K562 (cell line): ENCODE results near the gene SCGB1D4. TPM values are rescaled to one million over a fixed set of nuclear protein-coding genes. Genes with fewer than 3 reads are reported as not detected.
A peak's percentile ranks its signal among the peaks of the same experiment; 100 is the strongest.

Experiments used
- FOXK2 ChIP-seq, 2 experiments: fragments of 450-650 bp; IDR thresholded peaks in 1 of 2; conservative IDR thresholded peaks in 1 of 2; 2 replicates each; pipeline ENCODE4 v1.6.1; 2016; ENCODE audit warnings: low read depth in 2 of 2, mild to moderate bottlenecking in 1 of 2
- GATA2 ChIP-seq: sonication (generic); formaldehyde crosslinking; IDR thresholded peaks from 2 replicates; pipeline ENCODE4 v1.4.0; 2020; ENCODE audit warnings: mild to moderate bottlenecking, missing genetic modification reagents
- HNRNPLL ChIP-seq: fragments of 200-400 bp; formaldehyde crosslinking; IDR thresholded peaks from 2 replicates; pipeline ENCODE4 v1.6.1; 2017; ENCODE audit warnings: low read length, low read depth, mild to moderate bottlenecking; ENCODE audit not compliant: poor library complexity, severe bottlenecking
- NR3C1 ChIP-seq: sonication (generic); formaldehyde crosslinking; IDR thresholded peaks from 2 replicates; pipeline ENCODE4 v1.8.1; 2022; ENCODE audit warnings: missing genetic modification reagents
- PHF8 ChIP-seq: fragments of 200-600 bp; sonication (generic); IDR thresholded peaks from 2 replicates; pipeline ENCODE4 v1.6.1; 2012; ENCODE audit warnings: mixed run types, mild to moderate bottlenecking, inconsistent platforms, low read length, moderate library complexity, borderline replicate concordance
- PPARD ChIP-seq: fragments of 250-450 bp; sonication (Bioruptor Pico); IDR thresholded peaks from 2 replicates; pipeline ENCODE4 v1.8.0; 2022; ENCODE audit warnings: inconsistent platforms, mild to moderate bottlenecking, moderate library complexity
- PRMT5 ChIP-seq: sonication (generic); formaldehyde crosslinking; IDR thresholded peaks from 2 replicates; pipeline ENCODE4 v1.5.0; 2020; ENCODE audit warnings: missing genetic modification reagents
- PRPF4 ChIP-seq: fragments of 200-400 bp; formaldehyde crosslinking; IDR thresholded peaks from one replicate; pipeline ENCODE4 v1.6.1; 2017; ENCODE audit warnings: low read length, low read depth, mild to moderate bottlenecking; ENCODE audit not compliant: insufficient read depth, poor library complexity, severe bottlenecking
- RAD51 ChIP-seq: fragments of 450-650 bp; IDR thresholded peaks from 2 replicates; pipeline ENCODE4 v1.7.1; 2016; ENCODE audit warnings: low read depth, mild to moderate bottlenecking, borderline replicate concordance
- RBM22 ChIP-seq: fragments of 200-400 bp; formaldehyde crosslinking; IDR thresholded peaks from 2 replicates; pipeline ENCODE4 v1.6.1; 2018; ENCODE audit warnings: low read length, low read depth; ENCODE audit not compliant: poor library complexity, severe bottlenecking
- RBM34 ChIP-seq: fragments of 200-400 bp; formaldehyde crosslinking; IDR thresholded peaks from 2 replicates; pipeline ENCODE4 v1.6.1; 2018; ENCODE audit warnings: low read length, borderline replicate concordance; ENCODE audit not compliant: insufficient read depth
- SMAD2 ChIP-seq: fragments of 150-350 bp; IDR thresholded peaks from 2 replicates; pipeline ENCODE4 v1.6.1; 2014; ENCODE audit warnings: low read depth, mild to moderate bottlenecking, low read length
- SMARCA4 ChIP-seq: fragments of 450-650 bp; IDR thresholded peaks from 2 replicates; pipeline ENCODE4 v1.6.1; 2016
- SP2 ChIP-seq: IDR thresholded peaks from 2 replicates; pipeline ENCODE4 v1.6.1; 2011; ENCODE audit warnings: mild to moderate bottlenecking, low read depth, low read length, moderate library complexity; ENCODE audit not compliant: poor library complexity, severe bottlenecking; ENCODE audit errors: extremely low read depth
- WHSC1 ChIP-seq: IDR thresholded peaks from one replicate; pipeline ENCODE4 v1.6.1; 2012; ENCODE audit warnings: low read length, control low read depth, inconsistent platforms
- YBX1 ChIP-seq: fragments of 450-650 bp; IDR thresholded peaks from 2 replicates; pipeline ENCODE4 v1.7.1; 2016; ENCODE audit warnings: mild to moderate bottlenecking
- ZFP36 ChIP-seq: fragments of 150-350 bp; IDR thresholded peaks from 2 replicates; pipeline ENCODE4 v1.6.1; 2018; ENCODE audit warnings: low read length, low read depth; ENCODE audit not compliant: partially characterized antibody
- ZNF311 ChIP-seq: fragments of 250-450 bp; sonication (Bioruptor Pico); IDR thresholded peaks from 2 replicates; pipeline ENCODE4 v1.4.0; 2020; ENCODE audit warnings: mild to moderate bottlenecking, moderate library complexity
- ZNF586 ChIP-seq: fragments of 450-650 bp; formaldehyde crosslinking; conservative IDR thresholded peaks from 2 replicates; pipeline ENCODE4 v1.4.0; 2020; ENCODE audit warnings: mild to moderate bottlenecking, moderate library complexity
- ZNF696 ChIP-seq: fragments of 250-450 bp; sonication (Bioruptor Pico); conservative IDR thresholded peaks from 2 replicates; pipeline ENCODE4 v1.4.0; 2020; ENCODE audit warnings: mild to moderate bottlenecking, moderate library complexity
- ZNF699 ChIP-seq: fragments of 250-450 bp; sonication (Bioruptor Pico); IDR thresholded peaks from 2 replicates; pipeline ENCODE4 v1.8.0; 2021; ENCODE audit warnings: mild to moderate bottlenecking, moderate library complexity; ENCODE audit not compliant: insufficient replicate concordance
- ZNF76 ChIP-seq: fragments of 250-450 bp; sonication (Bioruptor Pico); IDR thresholded peaks from 2 replicates; pipeline ENCODE4 v1.4.0; 2020; ENCODE audit warnings: mild to moderate bottlenecking, moderate library complexity, borderline replicate concordance
- polyA plus RNA-seq, 8 experiments: library from polyadenylated mRNA; depleted of rRNA in 4 of 8; stranded (reverse) in 5 of 8; unstranded in 3 of 8; fragments of >200 nt; fragmentation: Nextera tagmentation in 2 of 8; fragmentation: Illumina TruSeq in 1 of 8; extraction: Ambion mirVana in 2 of 8; extraction: Trizol in 1 of 8; gene quantifications; 2 replicates each; pipeline versions ENCODE4 v1.2.1 to v1.2.3, GENCODE V29; 2011 to 2014; ENCODE audit warnings: inconsistent platforms in 1 of 8, missing spikeins in 1 of 8
- total RNA-seq, 7 experiments: library from RNA; depleted of rRNA in 6 of 7; stranded (reverse); fragments of >200 nt in 6 of 7; fragmentation: Illumina TruSeq in 2 of 7; extraction: Trizol in 2 of 7; gene quantifications; 2 replicates each; pipeline versions ENCODE4 v1.2.1 to v1.2.3, GENCODE V29; 2011 to 2021; ENCODE audit warnings: low replicate concordance in 1 of 7
- TF ChIP-seq, protein P1 (sequence below): IDR thresholded peaks from 2 replicates; pipeline ENCODE4 v1.6.1; 2016; ENCODE audit warnings: missing genetic modification characterization, missing compliant biosample characterization
- TF ChIP-seq, protein P2 (sequence below): fragments of 450-650 bp; IDR thresholded peaks from 2 replicates; pipeline ENCODE4 v1.6.1; 2016; ENCODE audit warnings: low read depth, mild to moderate bottlenecking, moderate library complexity
- TF ChIP-seq, protein P3 (sequence below), 2 experiments: fragments of 250-450 bp in 1 of 2; fragments of 450-650 bp in 1 of 2; sonication (Bioruptor Pico) in 1 of 2; IDR thresholded peaks; 2 replicates each; pipeline versions ENCODE4 v1.6.1 to v1.8.0; 2016 to 2021; ENCODE audit warnings: mild to moderate bottlenecking in 2 of 2, moderate library complexity in 2 of 2, missing compliant biosample characterization in 1 of 2, missing genetic modification characterization in 1 of 2
- TF ChIP-seq, protein P4 (sequence below): sonication (generic); formaldehyde crosslinking; IDR thresholded peaks from 2 replicates; pipeline ENCODE4 v1.8.0; 2022; ENCODE audit warnings: mild to moderate bottlenecking, missing genetic modification reagents

The SCGB1D4 gene
- total and polyA plus RNA-seq, 9 of the 15 experiments (the other 6 are each of a cell fraction or from before 2014, with no cell fraction given), result not detected

DNA sequence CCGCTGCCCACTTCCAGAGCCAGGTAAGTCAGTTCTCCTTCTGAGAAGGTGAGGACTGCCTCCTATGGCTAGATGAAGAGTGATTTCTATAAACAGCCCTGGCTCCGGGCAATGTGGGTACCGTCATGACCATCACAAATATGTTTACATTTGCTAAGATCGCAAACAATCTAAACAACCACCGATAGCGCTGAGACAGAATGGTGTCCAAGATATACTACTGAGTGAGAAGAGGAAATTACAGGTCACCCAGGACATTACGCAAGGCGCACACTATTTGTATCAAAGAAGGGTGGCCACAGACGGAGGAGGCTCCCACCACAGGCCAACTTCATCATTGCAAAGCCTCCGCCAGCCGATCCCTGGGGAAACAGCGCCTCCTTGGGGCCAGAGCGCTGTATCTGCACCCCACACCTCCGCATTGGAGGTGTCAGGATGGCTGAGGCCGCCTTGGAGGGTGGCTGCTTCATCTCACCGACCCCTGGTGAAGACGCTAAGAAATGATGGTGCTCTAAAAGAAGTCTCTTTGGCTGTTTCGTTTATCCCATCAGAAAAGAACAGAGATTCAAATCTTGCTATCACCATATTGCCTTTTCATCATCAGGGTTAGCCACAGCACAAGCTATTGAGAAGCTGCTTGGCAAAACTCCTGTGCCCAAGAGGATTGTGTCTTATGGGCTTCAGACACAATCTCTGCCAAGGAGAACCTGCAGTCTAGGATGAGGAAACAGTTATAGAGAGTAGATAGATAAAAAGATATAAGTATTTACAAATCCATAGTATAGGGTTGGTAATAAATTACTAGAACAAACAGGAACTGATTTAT lies 26.1 kb upstream of the SCGB1D4 start (continued):
- TF ChIP-seq, protein P1, sequence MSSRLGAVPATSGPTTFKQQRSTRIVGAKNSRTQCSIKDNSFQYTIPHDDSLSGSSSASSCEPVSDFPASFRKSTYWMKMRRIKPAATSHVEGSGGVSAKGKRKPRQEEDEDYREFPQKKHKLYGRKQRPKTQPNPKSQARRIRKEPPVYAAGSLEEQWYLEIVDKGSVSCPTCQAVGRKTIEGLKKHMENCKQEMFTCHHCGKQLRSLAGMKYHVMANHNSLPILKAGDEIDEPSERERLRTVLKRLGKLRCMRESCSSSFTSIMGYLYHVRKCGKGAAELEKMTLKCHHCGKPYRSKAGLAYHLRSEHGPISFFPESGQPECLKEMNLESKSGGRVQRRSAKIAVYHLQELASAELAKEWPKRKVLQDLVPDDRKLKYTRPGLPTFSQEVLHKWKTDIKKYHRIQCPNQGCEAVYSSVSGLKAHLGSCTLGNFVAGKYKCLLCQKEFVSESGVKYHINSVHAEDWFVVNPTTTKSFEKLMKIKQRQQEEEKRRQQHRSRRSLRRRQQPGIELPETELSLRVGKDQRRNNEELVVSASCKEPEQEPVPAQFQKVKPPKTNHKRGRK, result no peak
- TF ChIP-seq, protein P2, sequence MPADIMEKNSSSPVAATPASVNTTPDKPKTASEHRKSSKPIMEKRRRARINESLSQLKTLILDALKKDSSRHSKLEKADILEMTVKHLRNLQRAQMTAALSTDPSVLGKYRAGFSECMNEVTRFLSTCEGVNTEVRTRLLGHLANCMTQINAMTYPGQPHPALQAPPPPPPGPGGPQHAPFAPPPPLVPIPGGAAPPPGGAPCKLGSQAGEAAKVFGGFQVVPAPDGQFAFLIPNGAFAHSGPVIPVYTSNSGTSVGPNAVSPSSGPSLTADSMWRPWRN, result no peak
- no peak for TF ChIP-seq PRPF4
- no peak for TF ChIP-seq SMARCA4
- TF ChIP-seq YBX1, result no peak
- TF ChIP-seq ZNF699 (CRISPR knock-in tag), result no peak
- no peak for TF ChIP-seq SP2
- TF ChIP-seq GATA2 (CRISPR knock-in tag), result no peak
- TF ChIP-seq NR3C1 (CRISPR knock-in tag), result no peak
- no peak for TF ChIP-seq SMAD2
- no peak for TF ChIP-seq ZNF76 (CRISPR knock-in tag)
- TF ChIP-seq ZFP36, result no peak
- TF ChIP-seq WHSC1, result no peak
- TF ChIP-seq FOXK2 (conservative IDR thresholded peaks at IDR 0.05 in 1 of 2, IDR thresholded peaks at IDR 0.05 in 1 of 2; ENCODE audit: low read depth in 2 of 2), result no peak
- TF ChIP-seq ZNF586, result no peak
- no peak for TF ChIP-seq ZNF696
- peak; percentile 14 for TF ChIP-seq HNRNPLL
- TF ChIP-seq PRMT5, result no peak
- no peak for TF ChIP-seq PHF8
- no peak for TF ChIP-seq RAD51
- TF ChIP-seq PPARD (CRISPR knock-in tag), result no peak
- TF ChIP-seq, protein P3, sequence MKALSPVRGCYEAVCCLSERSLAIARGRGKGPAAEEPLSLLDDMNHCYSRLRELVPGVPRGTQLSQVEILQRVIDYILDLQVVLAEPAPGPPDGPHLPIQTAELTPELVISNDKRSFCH (CRISPR knock-in tag; IDR thresholded peaks at IDR 0.05), result no peak
- TF ChIP-seq, protein P3 (tag; IDR thresholded peaks at IDR 0.05), result no peak
- TF ChIP-seq RBM34, result no peak
- no peak for TF ChIP-seq ZNF311 (CRISPR knock-in tag)
- no peak for TF ChIP-seq RBM22
- TF ChIP-seq, protein P4, sequence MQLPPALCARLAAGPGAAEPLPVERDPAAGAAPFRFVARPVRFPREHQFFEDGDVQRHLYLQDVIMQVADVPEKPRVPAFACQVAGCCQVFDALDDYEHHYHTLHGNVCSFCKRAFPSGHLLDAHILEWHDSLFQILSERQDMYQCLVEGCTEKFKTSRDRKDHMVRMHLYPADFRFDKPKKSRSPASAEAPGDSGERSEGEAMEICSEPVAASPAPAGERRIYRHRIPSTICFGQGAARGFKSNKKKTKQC (CRISPR knock-in tag), result no peak
